SW 1271 (cell line): ENCODE measurements around the gene RAB11FIP5.

Experiments used
- DNase-seq, 2 experiments: peaks; one replicate each; lab custom pipeline; 2025; lab: John Stamatoyannopoulos, UW

The RAB11FIP5 gene

DNA sequence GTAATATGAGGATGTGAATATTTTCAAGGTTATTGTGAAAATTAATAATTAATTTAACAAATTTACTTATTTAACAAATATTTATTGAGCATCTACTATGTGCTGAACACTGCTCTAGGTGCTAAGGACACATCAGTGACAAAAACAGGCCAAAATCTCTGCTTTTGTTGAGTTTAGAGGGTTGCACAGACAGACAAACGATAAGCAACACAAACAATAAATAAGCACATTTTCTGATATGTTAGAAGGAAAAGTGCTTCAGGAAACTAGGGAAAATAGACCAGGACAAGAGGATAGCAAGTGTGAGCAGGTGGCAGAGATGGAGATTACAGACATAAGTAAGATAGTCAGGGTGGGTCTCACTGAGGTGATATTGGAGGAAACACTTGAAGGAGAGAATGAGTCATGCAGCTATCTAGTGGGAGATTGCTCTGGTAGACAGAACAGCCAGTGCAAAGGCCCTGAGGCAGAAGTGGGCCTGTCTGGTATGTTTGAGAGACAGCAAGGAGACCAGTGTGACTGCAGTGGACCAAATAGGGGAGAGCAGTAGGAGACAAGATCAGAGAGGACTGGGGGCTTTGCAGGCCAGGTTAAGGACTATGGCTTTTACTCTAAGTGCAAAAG is 79.5 kb downstream of the RAB11FIP5 start:
- no peak for DNase-seq

DNA sequence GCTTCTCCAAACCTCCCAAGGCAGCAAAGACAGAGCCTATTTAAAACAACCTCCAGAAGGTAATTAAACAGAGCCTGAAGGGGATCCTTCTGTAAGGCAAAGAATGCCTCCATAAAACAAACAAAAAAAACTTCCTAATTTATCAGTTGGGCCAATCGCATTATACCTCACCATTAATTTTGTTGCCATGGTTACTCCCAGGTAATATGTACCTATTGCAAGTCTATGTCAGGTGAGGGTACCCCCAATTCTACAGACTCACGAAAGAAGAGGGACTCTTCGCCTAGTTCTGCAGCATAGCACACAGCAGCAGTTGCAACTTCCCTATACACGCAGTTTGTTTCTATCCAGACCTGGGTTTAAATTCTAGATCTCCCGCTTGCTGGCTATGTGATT is 80.0 kb downstream of the RAB11FIP5 start:
- no peak for DNase-seq

DNA sequence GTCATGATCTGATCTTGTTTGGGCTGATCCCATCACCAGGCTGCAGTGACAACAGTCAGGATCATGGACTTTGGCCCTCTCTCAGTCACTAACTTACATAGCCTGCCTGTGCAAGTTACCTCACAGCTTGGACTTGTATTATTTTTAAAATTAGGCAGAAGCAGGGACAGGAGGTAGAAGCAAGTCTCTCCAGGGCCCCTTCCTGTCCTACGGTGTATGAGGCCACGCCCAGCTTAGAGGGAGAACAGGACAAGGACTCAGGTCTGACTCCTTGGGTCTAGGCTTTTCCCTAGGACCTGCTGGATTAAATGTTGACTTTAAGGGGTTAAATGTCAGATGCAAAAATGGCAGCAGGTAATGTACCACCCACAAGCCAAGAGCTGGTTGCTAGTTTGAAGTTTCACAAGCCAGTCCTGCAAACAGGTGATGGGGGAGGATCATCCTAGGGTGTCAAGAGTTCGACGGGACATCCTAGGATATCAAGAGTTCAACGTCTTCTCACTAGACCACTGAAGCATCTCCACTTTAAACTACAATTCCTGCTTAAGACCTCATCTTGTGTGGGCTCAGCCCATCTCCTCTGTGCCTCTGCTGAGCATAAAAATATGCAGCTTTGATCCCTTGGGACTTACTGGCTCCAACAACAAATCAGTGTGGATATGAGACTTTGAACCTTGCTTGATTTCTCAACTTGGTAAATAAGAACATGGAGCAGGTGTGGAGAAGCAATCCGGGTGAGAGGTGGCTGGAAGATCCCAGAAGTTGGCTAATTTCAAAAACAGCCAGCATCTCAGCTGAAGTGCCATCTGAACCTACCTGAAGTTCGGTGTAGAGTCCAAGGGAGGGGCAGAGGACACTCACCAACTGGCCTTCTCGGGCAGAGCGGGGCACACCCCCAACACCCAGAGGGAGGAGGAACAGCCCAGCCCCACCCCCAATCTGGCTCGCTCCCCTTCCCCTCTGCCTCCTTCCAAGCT is 80.7 kb downstream of the RAB11FIP5 start:
- no peak for DNase-seq

DNA sequence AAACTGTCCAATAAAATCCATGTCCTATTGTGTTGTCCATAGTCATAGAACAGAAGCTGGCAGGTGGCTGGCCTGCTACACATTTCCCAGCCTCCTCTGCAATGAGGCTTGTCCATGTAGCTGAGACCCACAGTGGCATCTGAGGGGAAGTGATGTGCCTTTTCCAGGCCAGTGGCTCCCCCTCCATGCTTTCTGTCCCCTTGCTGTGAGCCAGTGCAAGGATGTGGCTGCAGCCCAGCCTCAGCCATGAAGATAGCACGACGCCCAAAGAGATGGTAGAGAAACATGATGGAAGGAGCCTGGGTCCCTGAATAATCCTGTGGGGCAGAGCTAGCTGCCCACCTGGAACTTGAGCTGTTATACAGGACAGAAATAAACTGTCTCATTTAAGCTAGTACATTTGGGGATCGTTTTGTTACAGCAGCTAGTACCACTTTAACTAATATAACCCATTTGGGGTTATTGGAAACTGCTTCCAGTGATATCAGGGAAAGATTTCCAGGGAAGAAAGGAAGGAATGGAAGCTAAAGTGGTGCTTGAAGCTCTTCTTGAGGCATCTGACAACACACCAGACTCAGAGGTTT is 81.6 kb downstream of the RAB11FIP5 start:
- no peak for DNase-seq

DNA sequence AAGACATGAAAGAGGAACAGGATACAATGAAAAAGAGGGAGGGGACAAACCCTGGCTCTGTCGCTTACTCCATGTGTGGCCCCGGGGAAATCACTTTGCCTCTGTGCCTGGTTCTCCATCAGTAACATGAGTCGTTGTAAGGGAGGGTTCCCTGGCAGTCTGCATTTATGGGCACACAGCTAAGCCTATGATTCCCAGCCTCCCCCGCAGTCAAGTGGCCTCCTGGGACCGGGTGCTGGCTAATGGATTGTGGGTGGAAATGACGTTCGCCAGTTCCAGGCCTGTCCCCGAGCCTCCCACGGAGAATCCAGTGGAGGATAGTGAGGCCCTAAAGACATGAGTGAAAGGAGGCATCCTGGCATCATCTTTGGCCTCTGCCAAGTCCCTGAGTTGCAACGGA is 83.9 kb downstream of the RAB11FIP5 start:
- DNase-seq = no peak

DNA sequence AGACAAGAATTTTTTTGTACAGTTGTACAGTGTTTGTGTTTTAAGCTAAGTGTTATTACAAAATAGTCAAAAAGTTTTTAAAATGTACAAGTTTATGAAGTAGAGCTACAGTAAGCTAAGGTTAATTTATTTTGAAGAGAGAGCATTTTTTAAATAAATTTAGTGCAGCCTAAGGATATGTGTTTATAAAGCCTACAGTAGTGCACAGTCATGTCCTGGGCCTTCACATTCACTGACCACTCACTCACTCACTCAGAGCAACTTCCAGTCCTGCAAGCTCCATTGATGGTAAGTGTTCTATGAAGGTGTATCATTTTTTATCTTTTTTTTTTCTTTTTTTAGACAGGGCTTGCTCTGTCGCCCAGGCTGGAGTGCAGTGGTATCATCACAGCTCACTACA is 85.4 kb downstream of the RAB11FIP5 start:
- DNase-seq = no peak

DNA sequence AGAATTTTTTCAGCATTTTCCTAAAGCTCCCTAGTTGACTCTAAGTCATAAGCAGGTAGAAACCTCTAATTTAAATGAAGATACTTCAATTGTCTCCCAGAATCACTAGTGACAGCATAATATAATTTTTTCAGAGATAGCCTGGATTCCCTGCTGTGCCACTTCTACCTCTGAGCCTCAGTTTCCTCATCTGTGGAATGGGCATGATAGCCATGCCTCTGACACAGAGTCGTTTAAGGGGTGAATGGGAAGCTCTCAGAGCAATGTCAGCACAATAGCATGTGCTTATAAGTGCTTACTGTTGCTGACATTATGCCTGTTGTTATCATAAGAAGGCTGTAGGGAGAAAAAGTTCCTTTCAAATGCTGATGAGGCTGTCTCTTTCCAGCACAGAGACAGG is 89.3 kb downstream of the RAB11FIP5 start:
- no peak for DNase-seq
